ENCODE data around the gene IL17B. TPM values are rescaled to one million over a fixed set of nuclear protein-coding genes. Genes with fewer than 3 reads are reported as not detected.

The IL17B gene, protein sequence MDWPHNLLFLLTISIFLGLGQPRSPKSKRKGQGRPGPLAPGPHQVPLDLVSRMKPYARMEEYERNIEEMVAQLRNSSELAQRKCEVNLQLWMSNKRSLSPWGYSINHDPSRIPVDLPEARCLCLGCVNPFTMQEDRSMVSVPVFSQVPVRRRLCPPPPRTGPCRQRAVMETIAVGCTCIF
- polyA plus RNA-seq (2013) = 0.25 and 0.26 TPM in 2 replicates

DNA sequence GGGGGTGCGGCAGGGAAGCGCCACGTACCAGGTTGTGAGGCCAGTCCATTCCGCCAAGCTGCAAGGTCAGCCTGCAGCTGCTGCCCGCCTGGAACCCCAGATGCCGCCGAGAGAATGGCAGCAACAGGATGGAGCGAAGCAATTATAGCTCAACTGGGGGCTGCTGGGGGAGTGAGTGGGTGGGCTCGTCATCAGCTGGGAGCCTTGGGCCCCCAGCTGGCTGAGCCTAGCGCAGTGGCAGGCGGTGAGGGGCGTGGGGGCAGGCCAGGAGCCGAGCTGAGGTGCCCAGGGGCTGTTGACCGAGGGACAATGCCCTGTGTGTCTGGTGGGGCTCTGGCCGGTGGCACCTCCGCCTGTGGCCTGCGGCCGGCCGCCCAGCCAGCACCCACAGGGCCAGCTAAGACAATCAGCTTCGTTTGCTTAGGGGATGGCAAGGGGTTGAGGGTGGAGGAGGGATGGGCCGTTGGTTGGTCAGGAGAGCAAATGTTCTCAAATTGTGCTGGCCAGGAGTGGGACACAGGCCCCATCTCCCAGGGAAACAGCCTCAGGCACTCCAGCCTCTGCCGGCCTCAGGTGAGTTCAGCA is at the start of gene IL17B:
TSS of gene IL17B (minus strand) at position 116 of the 585 bp plus-strand sequence. CDS start at position 49, 67 bp downstream.
- Histone ChIP-seq H3K4me3 (ENCODE audit: low read depth, low read length) (no peak within 1 kb of the TSS), H3K14ac (ENCODE audit: low read length) (no peak within 1 kb of the TSS), H2BK12ac (ENCODE audit: low read length) (peak within 1 kb of the TSS; percentile 28), H3K27me3 (ENCODE audit: insufficient read depth, low read length) (no peaks in the 10 kb centered on the region), H3K18ac (ENCODE audit: low read length) (no peak within 1 kb of the TSS), H3K23ac (ENCODE audit: low read length) (no peak within 1 kb of the TSS), H3K9me3 (ENCODE audit: insufficient read depth, low read depth, low read length) (peaks cover 3% of the 10 kb centered on the region), H3K27ac (ENCODE audit: low read depth, low read length) (no peak within 1 kb of the TSS), H2AFZ (ENCODE audit: insufficient read depth, low read length, poor library complexity) (no peak within 1 kb of the TSS), H4K8ac (ENCODE audit: low read depth, low read length) (no peak within 1 kb of the TSS), H3K4ac (ENCODE audit: low read depth, low read length) (no peak within 1 kb of the TSS), H4K91ac (ENCODE audit: low read depth, low read length) (no peak within 1 kb of the TSS), H3K36me3 (ENCODE audit: control insufficient read depth in 1 of 2, insufficient read depth in 2 of 2, low read length in 2 of 2) (no peaks in the 10 kb centered on the region), H3K9ac (ENCODE audit: low read length) (no peak within 1 kb of the TSS), H3K4me2 (ENCODE audit: low read length) (no peak within 1 kb of the TSS), H2BK5ac (ENCODE audit: low read depth, low read length, poor library complexity) (no peak within 1 kb of the TSS), H3K79me2 (ENCODE audit: control insufficient read depth, insufficient read depth, low read length, poor library complexity) (no peaks in the 10 kb centered on the region), H2AK5ac (ENCODE audit: low read length) (no peak within 1 kb of the TSS), H4K12ac (ENCODE audit: low read depth, low read length) (no peak within 1 kb of the TSS), H2BK120ac (ENCODE audit: insufficient read depth, low read length, poor library complexity) (no peak within 1 kb of the TSS), H3K79me1 (ENCODE audit: low read length) (peaks cover 14% of the 10 kb centered on the region), H3K4me1 (ENCODE audit: control insufficient read depth in 1 of 2, insufficient read depth in 2 of 2, low read length in 2 of 2) (peaks cover 19% of the 10 kb centered on the region in 2 experiments)
- DNase-seq = no peak
- WGBS (ENCODE audit: extremely low coverage, insufficient coverage, insufficient read length) = no CpG with 5 or more reads among the region's 22 CpGs

DNA sequence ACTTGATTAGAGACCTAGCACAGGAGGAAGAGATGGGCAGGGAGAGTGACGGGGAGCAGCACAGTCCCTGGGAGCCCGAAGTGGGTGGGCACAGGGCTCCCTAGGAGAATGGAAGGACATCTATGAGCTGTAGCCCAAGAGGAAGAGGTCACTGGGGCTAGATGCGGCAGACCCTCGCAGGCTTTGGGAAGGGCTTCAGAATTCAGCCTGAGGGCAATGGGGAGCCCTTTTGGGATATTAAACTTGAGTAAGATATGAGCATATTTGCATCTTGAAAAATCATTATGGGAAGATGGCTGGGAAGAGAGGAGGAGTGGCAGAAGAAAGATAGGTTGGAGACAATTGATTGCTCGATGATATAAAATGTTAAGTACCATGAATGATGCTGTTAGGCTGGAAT is 48.9 kb upstream of the IL17B start:
- Histone ChIP-seq H2BK5ac (ENCODE audit: low read depth, low read length, poor library complexity) (no peak overlapping the region), H4K8ac (ENCODE audit: low read depth, low read length) (no peak overlapping the region), H3K18ac (ENCODE audit: low read length) (no peak overlapping the region), H3K79me1 (ENCODE audit: low read length) (peaks cover 36% of the 10 kb centered on the region), H2BK120ac (ENCODE audit: insufficient read depth, low read length, poor library complexity) (no peak overlapping the region), H3K14ac (ENCODE audit: low read length) (no peak overlapping the region), H3K4me1 (ENCODE audit: control insufficient read depth in 1 of 2, insufficient read depth in 2 of 2, low read length in 2 of 2) (peaks cover 29 to 48% of the 10 kb centered on the region in 2 experiments), H3K27me3 (ENCODE audit: insufficient read depth, low read length) (no peaks in the 10 kb centered on the region), H3K9ac (ENCODE audit: low read length) (no peak overlapping the region), H3K4ac (ENCODE audit: low read depth, low read length) (no peak overlapping the region), H4K12ac (ENCODE audit: low read depth, low read length) (no peak overlapping the region), H3K4me2 (ENCODE audit: low read length) (no peak overlapping the region), H2AK5ac (ENCODE audit: low read length) (no peak overlapping the region), H3K27ac (ENCODE audit: low read depth, low read length) (no peak overlapping the region), H4K91ac (ENCODE audit: low read depth, low read length) (no peak overlapping the region), H3K23ac (ENCODE audit: low read length) (no peak overlapping the region), H3K9me3 (ENCODE audit: insufficient read depth, low read depth, low read length) (no peaks in the 10 kb centered on the region), H3K79me2 (ENCODE audit: control insufficient read depth, insufficient read depth, low read length, poor library complexity) (peaks cover 8% of the 10 kb centered on the region), H3K36me3 (ENCODE audit: control insufficient read depth in 1 of 2, insufficient read depth in 2 of 2, low read length in 2 of 2) (peaks cover 6 to 14% of the 10 kb centered on the region in 2 experiments), H3K4me3 (ENCODE audit: low read depth, low read length) (no peak overlapping the region), H2BK12ac (ENCODE audit: low read length) (peak overlapping the region; percentile 46), H2AFZ (ENCODE audit: insufficient read depth, low read length, poor library complexity) (no peak overlapping the region)
- DNase-seq = no peak
- no CpG with 5 or more reads among the region's 5 CpGs for WGBS (ENCODE audit: extremely low coverage, insufficient coverage, insufficient read length)

DNA sequence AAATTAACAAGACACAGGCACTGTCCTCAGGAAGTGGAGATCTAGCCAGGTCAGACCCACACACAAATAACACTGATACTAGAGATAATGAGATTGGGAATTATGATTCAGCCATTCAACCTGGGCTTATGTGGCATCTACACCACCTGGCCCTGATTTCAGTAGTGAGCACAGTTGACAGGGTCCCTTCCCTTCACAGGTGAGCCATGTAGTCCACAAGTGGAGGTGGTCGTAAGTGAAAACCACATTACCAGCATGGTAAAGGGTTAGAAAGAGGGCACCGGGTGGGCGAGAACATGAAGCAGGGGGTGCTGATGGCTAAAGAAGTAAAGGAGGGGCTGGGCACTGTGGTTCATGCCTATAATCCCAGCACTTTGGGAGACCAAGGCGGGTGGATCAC is 48.3 kb upstream of the IL17B start:
- H2BK5ac ChIP-seq (ENCODE audit: low read depth, low read length, poor library complexity) = no peak overlapping the region
- peak overlapping the region; percentile 8 for H3K14ac ChIP-seq (ENCODE audit: low read length)
- H3K36me3 ChIP-seq (ENCODE audit: control insufficient read depth in 1 of 2, insufficient read depth in 2 of 2, low read length in 2 of 2) = peaks cover 6 to 14% of the 10 kb centered on the region in 2 experiments
- H3K9ac ChIP-seq (ENCODE audit: low read length) = no peak overlapping the region
- H3K4me1 ChIP-seq (ENCODE audit: control insufficient read depth in 1 of 2, insufficient read depth in 2 of 2, low read length in 2 of 2) = peaks cover 31 to 51% of the 10 kb centered on the region in 2 experiments
- no peak overlapping the region for H4K8ac ChIP-seq (ENCODE audit: low read depth, low read length)
- no peak overlapping the region for H2AFZ ChIP-seq (ENCODE audit: insufficient read depth, low read length, poor library complexity)
- DNase-seq = no peak
- peak overlapping the region; percentile 8 for H2BK120ac ChIP-seq (ENCODE audit: insufficient read depth, low read length, poor library complexity)
- H3K27me3 ChIP-seq (ENCODE audit: insufficient read depth, low read length) = no peaks in the 10 kb centered on the region
- H3K79me2 ChIP-seq (ENCODE audit: control insufficient read depth, insufficient read depth, low read length, poor library complexity) = peaks cover 8% of the 10 kb centered on the region
- H3K9me3 ChIP-seq (ENCODE audit: insufficient read depth, low read depth, low read length) = no peaks in the 10 kb centered on the region
- no peak overlapping the region for H3K27ac ChIP-seq (ENCODE audit: low read depth, low read length)
- WGBS (ENCODE audit: extremely low coverage, insufficient coverage, insufficient read length) = no CpG with 5 or more reads among the region's 4 CpGs
- H3K4me2 ChIP-seq (ENCODE audit: low read length) = no peak overlapping the region
- no peak overlapping the region for H3K4me3 ChIP-seq (ENCODE audit: low read depth, low read length)
- H3K4ac ChIP-seq (ENCODE audit: low read depth, low read length) = no peak overlapping the region
- H3K79me1 ChIP-seq (ENCODE audit: low read length) = peaks cover 39% of the 10 kb centered on the region
- H2AK5ac ChIP-seq (ENCODE audit: low read length) = peak overlapping the region; percentile 61
- peak overlapping the region; percentile 16 for H4K91ac ChIP-seq (ENCODE audit: low read depth, low read length)
- H3K18ac ChIP-seq (ENCODE audit: low read length) = peak overlapping the region; percentile 8
- no peak overlapping the region for H3K23ac ChIP-seq (ENCODE audit: low read length)
- H4K12ac ChIP-seq (ENCODE audit: low read depth, low read length) = no peak overlapping the region
- H2BK12ac ChIP-seq (ENCODE audit: low read length) = peak overlapping the region; percentile 85

DNA sequence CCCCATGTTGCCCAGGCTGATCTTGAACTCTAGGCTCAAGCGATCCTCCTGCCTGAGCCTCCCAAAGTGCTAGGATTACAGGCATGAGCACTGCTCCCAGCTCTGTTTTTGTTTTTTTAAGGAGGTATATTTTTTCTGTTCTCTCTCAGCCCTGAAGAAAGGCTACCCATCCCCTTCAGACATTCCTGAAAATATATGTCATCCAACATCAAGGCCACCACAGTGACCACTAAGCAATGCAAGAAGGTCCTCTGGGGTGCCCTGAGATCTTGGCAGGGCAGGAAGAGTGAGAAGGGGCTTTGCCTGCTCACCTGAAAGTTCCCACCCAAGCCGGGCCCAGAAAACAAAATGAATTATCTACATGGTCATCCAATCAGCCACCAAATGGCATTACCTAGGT is 47.8 kb upstream of the IL17B start:
- peak overlapping the region; percentile 85 for H2BK12ac ChIP-seq (ENCODE audit: low read length)
- H3K27ac ChIP-seq (ENCODE audit: low read depth, low read length) = no peak overlapping the region
- H2AK5ac ChIP-seq (ENCODE audit: low read length) = peak overlapping the region; percentile 61
- H2AFZ ChIP-seq (ENCODE audit: insufficient read depth, low read length, poor library complexity) = no peak overlapping the region
- H4K12ac ChIP-seq (ENCODE audit: low read depth, low read length) = no peak overlapping the region
- H3K4me2 ChIP-seq (ENCODE audit: low read length) = no peak overlapping the region
- peaks cover 34 to 55% of the 10 kb centered on the region in 2 experiments for H3K4me1 ChIP-seq (ENCODE audit: control insufficient read depth in 1 of 2, insufficient read depth in 2 of 2, low read length in 2 of 2)
- H2BK120ac ChIP-seq (ENCODE audit: insufficient read depth, low read length, poor library complexity) = peak overlapping the region; percentile 8
- H3K27me3 ChIP-seq (ENCODE audit: insufficient read depth, low read length) = no peaks in the 10 kb centered on the region
- H2BK5ac ChIP-seq (ENCODE audit: low read depth, low read length, poor library complexity) = no peak overlapping the region
- no peak overlapping the region for H4K8ac ChIP-seq (ENCODE audit: low read depth, low read length)
- peaks cover 43% of the 10 kb centered on the region for H3K79me1 ChIP-seq (ENCODE audit: low read length)
- peaks cover 6 to 14% of the 10 kb centered on the region in 2 experiments for H3K36me3 ChIP-seq (ENCODE audit: control insufficient read depth in 1 of 2, insufficient read depth in 2 of 2, low read length in 2 of 2)
- peak overlapping the region; percentile 8 for H3K18ac ChIP-seq (ENCODE audit: low read length)
- no peaks in the 10 kb centered on the region for H3K9me3 ChIP-seq (ENCODE audit: insufficient read depth, low read depth, low read length)
- no peak overlapping the region for H3K9ac ChIP-seq (ENCODE audit: low read length)
- H3K79me2 ChIP-seq (ENCODE audit: control insufficient read depth, insufficient read depth, low read length, poor library complexity) = peaks cover 8% of the 10 kb centered on the region
- DNase-seq = no peak
- no peak overlapping the region for H3K4me3 ChIP-seq (ENCODE audit: low read depth, low read length)
- H4K91ac ChIP-seq (ENCODE audit: low read depth, low read length) = peak overlapping the region; percentile 16
- peak overlapping the region; percentile 8 for H3K14ac ChIP-seq (ENCODE audit: low read length)
- no peak overlapping the region for H3K4ac ChIP-seq (ENCODE audit: low read depth, low read length)
- H3K23ac ChIP-seq (ENCODE audit: low read length) = no peak overlapping the region
- no CpG with 5 or more reads among the region's 2 CpGs for WGBS (ENCODE audit: extremely low coverage, insufficient coverage, insufficient read length)

Data from trophoblast cell (in vitro differentiated cells and primary cell).